Activated naive CD4-positive, alpha-beta T cell treated with anti-CD3 and anti-CD28 coated beads, Interleukin-2, amount 50 U/mL, for 72 hours (primary cell): Measurements from ENCODE around the gene FBXL5. TPM values are rescaled to one million over a fixed set of nuclear protein-coding genes. Genes with fewer than 3 reads are reported as not detected.

Experiments used
- ATAC-seq, 2 donors: fragments of 150-1000 bp; cut with Tn5 transposase; 2 replicates each; pipeline ENCODE4 v1.10.0; 2021; ENCODE audit warnings: mild to moderate bottlenecking in 2 of 2, moderate library complexity in 2 of 2
- DNase-seq, 2 donors: peaks; one replicate each; pipeline ENCODE4 v3.0.0; 2021 to 2022; ENCODE audit warnings: low spot score in 2 of 2
- H3K27ac Mint-ChIP-seq, 2 donors: one replicate each; pipeline ENCODE4 v1.8.0; 2022; ENCODE audit warnings: mild to moderate bottlenecking in 2 of 2, mixed read lengths in 2 of 2
- H3K36me3 Mint-ChIP-seq, 2 donors: one replicate each; pipeline ENCODE4 v1.8.0; 2022; ENCODE audit warnings: mixed read lengths in 2 of 2
- H3K9me3 Mint-ChIP-seq, 2 donors: one replicate each; pipeline ENCODE4 v1.8.0; 2022; ENCODE audit warnings: mixed read lengths in 2 of 2
- total RNA-seq, 2 donors: library from RNA; stranded (reverse); gene quantifications; one replicate each; pipeline ENCODE4 v1.2.3, GENCODE V29; 2022

FBXL5 gene, protein sequence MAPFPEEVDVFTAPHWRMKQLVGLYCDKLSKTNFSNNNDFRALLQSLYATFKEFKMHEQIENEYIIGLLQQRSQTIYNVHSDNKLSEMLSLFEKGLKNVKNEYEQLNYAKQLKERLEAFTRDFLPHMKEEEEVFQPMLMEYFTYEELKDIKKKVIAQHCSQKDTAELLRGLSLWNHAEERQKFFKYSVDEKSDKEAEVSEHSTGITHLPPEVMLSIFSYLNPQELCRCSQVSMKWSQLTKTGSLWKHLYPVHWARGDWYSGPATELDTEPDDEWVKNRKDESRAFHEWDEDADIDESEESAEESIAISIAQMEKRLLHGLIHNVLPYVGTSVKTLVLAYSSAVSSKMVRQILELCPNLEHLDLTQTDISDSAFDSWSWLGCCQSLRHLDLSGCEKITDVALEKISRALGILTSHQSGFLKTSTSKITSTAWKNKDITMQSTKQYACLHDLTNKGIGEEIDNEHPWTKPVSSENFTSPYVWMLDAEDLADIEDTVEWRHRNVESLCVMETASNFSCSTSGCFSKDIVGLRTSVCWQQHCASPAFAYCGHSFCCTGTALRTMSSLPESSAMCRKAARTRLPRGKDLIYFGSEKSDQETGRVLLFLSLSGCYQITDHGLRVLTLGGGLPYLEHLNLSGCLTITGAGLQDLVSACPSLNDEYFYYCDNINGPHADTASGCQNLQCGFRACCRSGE
- 10 to 100 TPM; 30.4 to 36.0 TPM for total RNA-seq

DNA sequence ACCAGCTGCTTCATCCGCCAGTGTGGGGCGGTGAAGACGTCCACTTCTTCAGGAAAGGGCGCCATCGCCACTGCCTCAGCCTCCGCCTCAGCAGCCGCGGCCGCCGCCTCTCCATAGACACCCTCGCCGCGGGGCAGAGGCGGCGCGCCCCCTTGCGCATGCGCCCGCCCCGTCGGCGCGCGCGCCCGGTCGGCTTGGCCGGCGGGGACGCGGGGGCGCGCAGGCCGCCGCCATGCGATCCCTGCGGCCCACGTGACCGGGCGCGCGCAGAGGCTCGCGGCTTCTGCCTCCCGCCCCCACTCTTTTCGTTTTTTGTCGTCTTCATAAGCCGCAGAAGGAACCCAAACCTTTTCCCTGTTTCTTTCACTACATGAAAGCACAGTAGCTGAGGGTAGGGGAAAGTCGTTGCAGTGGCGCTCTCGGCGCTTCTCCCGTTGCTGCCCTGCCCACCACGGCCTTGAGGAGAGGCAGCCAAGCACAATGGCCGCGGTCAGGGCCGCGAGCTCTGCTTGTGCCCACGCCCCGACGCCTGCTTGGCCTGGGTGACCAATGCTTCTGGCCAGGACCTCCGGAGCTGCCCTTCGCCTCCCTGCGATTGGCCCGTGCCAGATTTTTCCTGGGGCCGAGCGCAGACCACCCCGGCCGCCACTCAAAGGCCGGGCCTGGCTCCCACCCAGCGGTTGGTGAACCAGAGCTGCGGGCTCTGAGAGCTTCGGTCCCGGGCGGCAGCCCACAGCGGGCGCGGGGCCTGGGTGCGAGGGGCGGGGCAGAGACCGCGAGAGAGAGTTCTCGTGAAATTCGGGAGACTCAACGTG, at the start of gene FBXL5:
TSS of gene FBXL5 (minus strand) at position 135 of the 815 bp plus-strand sequence. CDS start at position 65, 70 bp downstream.
- peak; percentile 89 to 90 for DNase-seq
- peaks cover 5 to 13% of the 10 kb centered on the region in 2 donors for H3K36me3 Mint-ChIP-seq
- H3K27ac Mint-ChIP-seq = peak within 1 kb of the TSS; percentile 91 to 98
- H3K9me3 Mint-ChIP-seq = no peaks in the 10 kb centered on the region
- ATAC-seq = peak; percentile 77 to 81

DNA sequence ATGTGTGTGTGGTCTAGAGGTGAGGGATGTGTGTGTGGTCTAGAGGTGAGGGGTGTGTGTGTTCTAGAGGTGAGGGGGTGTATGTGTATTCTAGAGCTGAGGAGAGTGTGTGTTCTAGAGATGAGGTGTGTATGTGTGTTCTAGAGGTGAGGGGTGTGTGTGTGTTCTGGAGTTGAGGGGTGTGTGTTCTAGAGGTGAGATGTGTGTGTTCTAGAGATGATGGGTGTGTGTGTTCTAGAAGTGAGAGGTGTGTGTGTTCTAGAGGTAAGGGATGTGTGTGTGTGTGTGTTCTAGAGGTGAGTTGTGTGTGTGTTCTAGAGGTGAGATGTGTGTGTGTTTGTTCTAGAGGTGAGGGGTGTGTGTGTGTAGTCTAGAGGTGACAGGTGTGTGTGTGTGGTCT, 49.0 kb upstream of the FBXL5 start:
- Mint-ChIP-seq H3K9me3 (no peaks in the 10 kb centered on the region), H3K27ac (no peak overlapping the region), H3K36me3 (no peaks in the 10 kb centered on the region)
- no peak for DNase-seq
- no peak for ATAC-seq

DNA sequence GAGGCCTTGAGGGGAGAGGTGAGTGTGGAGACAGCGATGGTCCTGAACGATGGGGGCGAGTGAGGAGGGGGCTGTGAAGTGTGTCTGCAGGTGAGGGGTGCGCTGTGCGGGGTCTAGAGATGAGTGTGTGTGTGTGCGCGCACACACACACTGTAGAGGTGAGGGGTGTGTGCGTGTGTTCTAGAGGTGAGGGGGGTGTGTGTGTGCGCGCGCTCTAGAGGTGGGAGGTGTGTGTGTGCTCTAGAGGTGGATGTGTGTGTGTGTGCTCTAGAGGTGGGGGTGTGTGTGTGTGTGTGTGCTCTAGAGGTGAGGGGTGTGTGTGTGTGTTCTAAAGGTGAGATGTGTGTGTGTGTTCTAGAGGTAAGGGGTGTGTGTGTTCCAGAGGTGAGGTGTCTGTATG, 48.3 kb upstream of the FBXL5 start:
- no peaks in the 10 kb centered on the region for H3K9me3 Mint-ChIP-seq
- DNase-seq (no peak), ATAC-seq (peak in 1 of 2 donors; percentile 18)
- no peaks in the 10 kb centered on the region for H3K36me3 Mint-ChIP-seq
- no peak overlapping the region for H3K27ac Mint-ChIP-seq

DNA sequence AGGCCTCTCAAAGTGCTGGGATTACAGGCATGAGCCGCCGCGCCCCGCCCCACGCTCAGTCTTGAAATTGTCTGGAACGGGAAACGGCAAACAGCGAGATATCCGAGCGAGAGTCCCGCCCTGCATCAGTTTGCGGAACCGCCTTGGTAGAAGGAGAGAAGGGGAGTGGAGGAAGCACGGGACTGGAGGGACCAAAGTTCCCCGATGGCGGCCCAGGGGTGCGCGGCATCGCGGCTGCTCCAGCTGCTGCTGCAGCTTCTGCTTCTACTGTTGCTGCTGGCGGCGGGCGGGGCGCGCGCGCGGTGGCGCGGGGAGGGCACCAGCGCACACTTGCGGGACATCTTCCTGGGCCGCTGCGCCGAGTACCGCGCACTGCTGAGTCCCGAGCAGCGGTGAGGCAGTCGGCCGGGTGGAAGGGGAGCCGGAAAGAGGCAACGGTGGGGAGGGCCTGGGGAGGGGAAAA, 47.8 kb upstream of the FBXL5 start, which contains the start of gene BST1:
TSS of gene BST1 (plus strand) at position 125 of the 463 bp plus-strand sequence. CDS start at position 205, 80 bp downstream.
- no peaks in the 10 kb centered on the region for H3K9me3 Mint-ChIP-seq
- ATAC-seq (peak; percentile 82), DNase-seq (peak; percentile 52 to 60)
- peak within 1 kb of the TSS in 1 of 2 donors; percentile 7 for H3K27ac Mint-ChIP-seq
- H3K36me3 Mint-ChIP-seq = no peaks in the 10 kb centered on the region

DNA sequence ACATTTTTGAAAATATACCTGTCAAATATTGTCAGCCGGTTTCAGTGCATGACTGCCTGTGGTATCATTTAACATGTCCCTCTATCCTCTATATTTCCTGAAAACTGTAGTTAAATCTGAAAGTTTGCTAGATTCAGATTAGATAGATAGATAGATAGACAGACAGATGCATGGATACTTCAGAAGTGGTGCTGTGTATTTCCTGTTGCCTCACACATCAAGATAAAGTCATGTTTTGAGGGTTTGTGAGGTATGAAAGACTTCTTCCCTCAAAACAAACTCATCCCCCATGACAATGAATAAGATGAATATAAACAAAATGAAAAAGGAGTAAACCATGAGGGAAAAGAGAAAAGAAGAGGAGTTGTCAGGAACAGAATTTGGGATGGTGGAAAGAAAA, 41.7 kb upstream of the FBXL5 start:
- Mint-ChIP-seq H3K27ac (no peak overlapping the region), H3K9me3 (no peaks in the 10 kb centered on the region), H3K36me3 (no peaks in the 10 kb centered on the region)
- no peak for DNase-seq
- ATAC-seq = no peak

DNA sequence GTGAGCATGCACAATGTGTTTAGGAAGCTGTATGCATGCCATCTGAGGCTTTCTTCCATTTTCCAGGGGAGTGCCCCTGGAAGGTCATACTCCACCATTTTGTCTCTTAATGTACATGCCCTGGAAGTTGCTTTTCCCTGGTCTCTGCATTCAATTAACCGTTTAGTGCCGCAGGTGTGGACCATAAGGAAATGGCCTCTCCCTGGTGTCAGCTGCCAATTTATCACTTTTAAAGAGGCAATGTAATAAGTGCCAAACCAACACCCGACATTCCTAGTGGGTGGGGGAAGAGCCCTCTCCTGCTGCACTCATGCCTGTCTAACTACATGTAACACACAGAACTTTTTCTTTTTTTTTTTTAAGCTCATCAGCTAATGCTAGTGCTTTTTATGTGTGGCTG, 40.6 kb upstream of the FBXL5 start:
- Mint-ChIP-seq H3K9me3 (no peaks in the 10 kb centered on the region), H3K36me3 (no peaks in the 10 kb centered on the region)

DNA sequence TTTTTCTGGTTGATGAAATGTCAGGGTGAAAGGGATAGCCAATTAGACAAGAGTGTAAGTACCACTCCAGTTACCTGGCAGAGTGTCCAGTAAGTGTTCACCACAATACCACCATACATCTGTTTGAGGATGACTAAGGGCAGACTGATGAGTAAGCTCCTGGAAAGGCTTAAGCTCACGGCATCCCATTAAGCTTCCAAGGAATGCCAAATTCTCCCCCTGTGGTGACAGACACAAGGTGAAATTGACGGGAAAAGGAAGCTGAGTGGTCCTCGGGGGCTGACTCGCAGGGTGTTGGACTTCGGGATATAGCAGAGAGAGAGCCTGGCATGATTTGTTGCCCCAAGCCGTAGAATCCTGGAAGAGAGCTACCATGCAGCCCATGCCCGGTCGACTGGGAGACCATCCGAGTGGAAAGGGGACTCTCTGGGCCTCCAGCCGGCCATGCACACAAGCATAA, 40.1 kb upstream of the FBXL5 start:
- Mint-ChIP-seq H3K9me3 (no peaks in the 10 kb centered on the region), H3K36me3 (no peaks in the 10 kb centered on the region), H3K27ac (no peak overlapping the region)
- ATAC-seq = no peak
- no peak for DNase-seq

More for the DNA sequence above, 40.6 kb upstream of the FBXL5 start:
- DNase-seq (no peak), ATAC-seq (no peak)
- H3K27ac Mint-ChIP-seq = no peak overlapping the region

DNA sequence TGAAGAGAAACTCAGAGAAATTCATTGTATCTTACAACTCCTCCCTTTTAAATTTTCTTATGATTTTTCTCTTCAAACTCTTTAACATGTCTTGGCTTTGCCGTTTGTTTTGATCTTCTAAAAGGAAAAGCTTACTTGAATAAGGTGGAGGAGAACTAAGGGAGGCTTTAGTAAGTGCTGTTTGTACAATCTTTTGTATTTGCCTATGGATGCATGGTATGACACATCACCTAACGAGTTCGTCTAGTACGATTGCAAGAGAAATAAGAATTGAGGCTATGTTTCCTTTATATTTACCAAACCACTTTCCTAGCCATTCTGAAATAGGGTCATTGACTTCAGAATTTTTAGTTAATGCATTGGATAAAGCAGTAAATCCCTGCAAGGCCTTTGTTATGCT, 39.3 kb upstream of the FBXL5 start:
- no peak for DNase-seq
- no peak overlapping the region for H3K27ac Mint-ChIP-seq
- no peaks in the 10 kb centered on the region for H3K36me3 Mint-ChIP-seq
- no peak for ATAC-seq
- no peaks in the 10 kb centered on the region for H3K9me3 Mint-ChIP-seq

DNA sequence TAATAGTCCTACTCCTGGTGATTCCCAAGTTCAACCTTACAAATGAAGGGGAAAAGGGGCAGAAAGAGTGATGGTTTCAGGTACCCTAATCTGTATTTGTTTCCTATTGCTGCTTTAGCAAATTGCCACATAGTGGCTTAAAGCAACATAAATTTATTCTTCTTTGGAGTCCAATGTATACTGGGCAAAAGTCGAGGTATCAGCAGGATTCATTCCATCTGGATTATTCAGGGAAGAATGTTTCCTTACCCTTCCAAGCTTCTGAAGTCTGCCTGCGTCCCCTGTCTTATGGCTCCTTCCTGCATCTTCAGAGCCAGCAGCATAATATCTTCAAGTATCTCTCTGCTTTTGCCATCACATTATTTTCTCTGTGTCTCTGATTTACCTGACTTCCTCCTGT, 37.4 kb upstream of the FBXL5 start:
- no peak overlapping the region for H3K27ac Mint-ChIP-seq
- ATAC-seq (no peak), DNase-seq (no peak)
- H3K9me3 Mint-ChIP-seq = no peaks in the 10 kb centered on the region
- H3K36me3 Mint-ChIP-seq = peaks cover 0 to 9% of the 10 kb centered on the region in 2 donors

DNA sequence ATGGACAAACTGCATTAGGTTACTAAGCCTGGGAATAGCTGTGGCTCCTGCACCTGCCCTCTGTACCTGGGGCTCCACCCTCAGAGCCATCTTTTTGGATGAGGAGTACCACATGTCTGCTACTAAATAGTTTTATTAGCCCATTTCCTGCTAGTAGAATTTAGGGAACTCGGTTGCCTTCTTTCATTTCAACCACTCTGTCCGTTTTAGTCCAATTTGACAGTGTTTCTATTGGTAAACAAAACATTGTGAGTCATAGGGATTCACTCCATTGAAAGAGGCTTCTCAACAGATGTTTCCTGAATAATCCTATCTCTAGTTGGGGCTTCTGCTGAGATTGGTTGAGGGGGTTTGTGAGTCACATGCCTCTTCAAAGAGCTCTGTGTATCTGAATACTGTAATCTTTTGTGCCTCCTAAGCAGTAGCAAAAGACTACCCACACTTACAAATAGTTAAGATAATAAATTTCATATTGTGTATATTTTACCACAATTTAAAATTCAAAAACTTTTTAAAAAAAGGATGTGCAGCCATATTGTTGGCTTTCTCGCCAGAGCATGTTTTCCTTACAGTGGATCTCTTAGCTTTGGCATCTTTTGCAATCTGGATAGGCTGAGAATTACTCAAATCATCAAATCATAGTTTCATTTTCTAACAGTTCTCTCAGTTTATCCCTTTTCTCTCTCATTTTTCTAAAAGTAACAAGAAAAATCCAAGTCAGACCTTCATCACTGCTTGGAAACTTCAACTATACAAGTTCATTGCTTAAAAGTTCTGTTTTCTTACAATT, 36.4 kb upstream of the FBXL5 start:
- ATAC-seq = no peak
- H3K36me3 Mint-ChIP-seq = peaks cover 0 to 19% of the 10 kb centered on the region in 2 donors
- no peaks in the 10 kb centered on the region for H3K9me3 Mint-ChIP-seq
- no peak overlapping the region for H3K27ac Mint-ChIP-seq
- no peak for DNase-seq

DNA sequence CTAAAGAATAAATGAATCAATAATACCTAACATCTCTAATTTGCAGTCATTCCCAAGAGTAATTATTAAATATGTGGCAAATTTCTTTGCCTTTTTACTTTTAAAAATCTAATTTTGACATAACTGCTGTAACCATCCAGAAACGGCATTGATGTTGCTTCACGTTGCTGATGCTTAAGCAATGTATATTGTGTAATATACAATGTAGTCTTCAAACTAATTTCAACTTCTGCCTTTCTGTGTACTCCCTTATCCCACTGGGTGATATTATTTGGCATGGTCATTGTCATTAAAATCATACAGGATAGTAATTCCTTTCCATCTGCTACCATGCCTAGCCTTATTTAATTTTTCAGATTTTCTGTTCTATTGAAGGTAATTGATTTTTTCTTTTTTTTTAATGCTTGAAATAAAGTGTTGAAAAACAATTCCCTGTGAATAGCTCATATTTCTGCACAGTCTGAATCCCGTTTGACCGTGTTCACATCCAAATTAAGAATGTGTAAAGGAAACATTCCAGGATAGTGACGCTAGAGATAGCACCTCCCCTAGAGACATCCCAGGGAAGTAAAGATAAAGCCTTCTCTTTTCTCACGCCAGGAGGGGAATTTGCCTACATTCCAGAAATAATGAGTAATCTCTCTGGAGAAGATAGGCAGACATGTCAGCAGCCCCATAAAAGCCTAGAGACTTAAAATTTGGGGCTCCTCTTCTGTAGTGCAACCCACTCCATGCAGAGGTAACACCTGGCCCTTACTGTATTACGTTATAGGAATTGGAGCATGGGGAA, 35.1 kb upstream of the FBXL5 start:
- ATAC-seq = no peak
- Mint-ChIP-seq H3K27ac (no peak overlapping the region), H3K9me3 (no peaks in the 10 kb centered on the region), H3K36me3 (peaks cover 0 to 29% of the 10 kb centered on the region in 2 donors)
- DNase-seq = no peak

DNA sequence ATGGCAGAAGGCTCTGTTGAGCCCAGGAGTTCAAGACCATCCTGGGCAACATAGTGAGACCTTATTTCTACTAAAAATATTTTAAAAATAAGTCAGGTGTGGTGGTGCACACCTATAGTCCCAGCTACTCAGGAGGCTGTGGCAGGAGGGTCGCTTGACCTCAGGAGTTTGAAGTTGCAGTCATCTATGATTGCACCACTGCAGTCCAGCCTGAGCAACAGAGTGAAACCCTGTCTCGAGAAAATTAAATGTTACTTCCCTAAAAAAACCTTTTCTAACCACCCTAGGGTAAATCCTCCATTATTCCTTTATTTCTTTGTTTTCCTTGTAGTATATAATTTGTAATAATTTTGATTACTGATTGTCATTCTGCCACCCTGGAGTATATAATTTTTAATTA, 34.4 kb upstream of the FBXL5 start:
- Mint-ChIP-seq H3K9me3 (no peaks in the 10 kb centered on the region), H3K27ac (no peak overlapping the region), H3K36me3 (peaks cover 0 to 33% of the 10 kb centered on the region in 2 donors)
- no peak for DNase-seq
- ATAC-seq = no peak

DNA sequence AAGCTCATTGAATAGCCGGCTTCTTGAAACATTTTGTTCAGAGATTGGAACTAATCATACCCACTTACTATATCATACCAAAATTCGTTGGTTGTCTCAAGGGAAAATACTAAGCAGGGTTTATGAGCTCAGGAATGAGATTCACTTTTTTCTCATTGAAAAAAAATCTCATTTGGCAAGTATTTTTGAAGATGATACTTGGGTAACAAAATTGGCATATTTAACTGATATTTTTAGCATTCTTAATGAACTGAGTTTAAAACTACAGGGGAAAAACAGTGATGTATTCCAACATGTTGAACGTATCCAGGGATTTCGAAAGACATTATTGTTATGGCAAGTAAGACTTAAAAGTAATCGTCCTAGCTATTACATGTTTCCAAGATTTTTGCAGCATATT, 32.9 kb upstream of the FBXL5 start:
- Mint-ChIP-seq H3K27ac (no peak overlapping the region), H3K9me3 (no peaks in the 10 kb centered on the region), H3K36me3 (peaks cover 0 to 39% of the 10 kb centered on the region in 2 donors)
- no peak for ATAC-seq
- no peak for DNase-seq

DNA sequence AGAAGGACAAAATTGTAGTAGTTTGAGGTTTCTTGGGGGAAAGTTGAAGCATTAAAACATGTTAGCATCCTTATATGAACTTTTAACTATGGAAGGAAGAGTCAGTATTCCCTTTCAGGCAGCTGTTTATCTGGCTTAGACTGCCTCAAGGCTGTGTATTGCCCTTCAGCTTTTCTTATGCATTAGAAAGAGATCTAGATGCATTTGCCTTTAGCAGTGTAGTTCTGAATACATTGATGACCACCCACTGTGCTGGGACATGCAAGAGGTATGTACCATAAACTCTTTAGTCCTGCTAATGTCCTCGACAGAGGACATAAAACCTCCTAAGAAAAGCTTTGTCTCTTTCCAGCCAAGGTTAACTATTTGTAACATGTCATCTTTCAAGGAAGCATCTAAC, 29.3 kb upstream of the FBXL5 start:
- no peaks in the 10 kb centered on the region for H3K9me3 Mint-ChIP-seq
- DNase-seq = no peak
- no peak for ATAC-seq
- no peak overlapping the region for H3K27ac Mint-ChIP-seq
- peaks cover 19 to 55% of the 10 kb centered on the region in 2 donors for H3K36me3 Mint-ChIP-seq

DNA sequence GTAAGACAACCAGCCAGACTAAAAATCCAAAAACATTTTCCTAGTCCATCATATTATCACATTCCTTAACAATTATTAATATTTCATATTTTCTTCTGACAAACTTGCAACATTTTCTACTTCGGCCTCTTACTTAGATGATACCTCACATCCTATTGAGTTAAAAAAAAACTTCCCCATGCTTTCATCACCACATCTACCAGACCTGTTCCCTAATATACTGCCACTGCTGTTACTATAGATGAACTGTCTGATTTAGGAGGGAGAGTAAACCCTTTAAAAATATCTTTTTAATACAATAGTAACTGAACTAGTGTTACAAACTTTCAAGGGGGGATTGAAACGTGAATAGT, 28.0 kb upstream of the FBXL5 start:
- ATAC-seq = no peak
- H3K36me3 Mint-ChIP-seq = peaks cover 19 to 53% of the 10 kb centered on the region in 2 donors
- no peak for DNase-seq
- no peak overlapping the region for H3K27ac Mint-ChIP-seq
- H3K9me3 Mint-ChIP-seq = no peaks in the 10 kb centered on the region
